Stimulated activated CD8-positive, alpha-beta memory T cell treated with anti-CD3 and anti-CD28 coated beads, Interleukin-12 subunit alpha, Interleukin-12 subunit beta, amount 100 ng/mL, for 4 hours (primary cell): ENCODE results near the gene PRR5L.

Experiments used
- DNase-seq: peaks from one replicate; pipeline ENCODE4 v3.0.0-alpha.2; 2020; ENCODE audit warnings: low read depth

Gene PRR5L, protein sequence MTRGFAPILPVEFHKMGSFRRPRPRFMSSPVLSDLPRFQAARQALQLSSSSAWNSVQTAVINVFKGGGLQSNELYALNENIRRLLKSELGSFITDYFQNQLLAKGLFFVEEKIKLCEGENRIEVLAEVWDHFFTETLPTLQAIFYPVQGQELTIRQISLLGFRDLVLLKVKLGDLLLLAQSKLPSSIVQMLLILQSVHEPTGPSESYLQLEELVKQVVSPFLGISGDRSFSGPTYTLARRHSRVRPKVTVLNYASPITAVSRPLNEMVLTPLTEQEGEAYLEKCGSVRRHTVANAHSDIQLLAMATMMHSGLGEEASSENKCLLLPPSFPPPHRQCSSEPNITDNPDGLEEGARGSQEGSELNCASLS

DNA sequence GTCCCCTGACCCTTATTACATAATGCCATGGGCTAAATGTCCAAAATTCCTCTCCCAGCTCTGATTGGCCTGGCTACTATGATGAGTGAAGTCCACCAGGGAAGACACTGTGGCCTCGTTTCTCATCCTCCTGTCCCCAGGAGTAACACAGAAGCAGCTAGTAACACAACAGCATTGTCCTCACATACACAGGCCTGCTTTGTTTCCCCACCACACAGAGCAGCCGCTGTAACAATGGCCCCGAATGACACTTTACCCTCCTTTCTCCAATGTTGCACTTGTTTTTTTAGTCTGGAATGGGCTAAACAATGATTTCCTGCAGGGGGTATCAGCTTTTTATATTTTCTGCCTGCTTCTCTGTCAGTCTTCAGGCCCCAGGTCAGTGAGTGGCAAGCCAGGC lies at the start of gene PRR5L:
Gene PRR5L (plus strand): TSS at position 363 of the 400 bp plus-strand sequence. CDS start 104,834 bp downstream, outside the sequence.
- no peak for DNase-seq

DNA sequence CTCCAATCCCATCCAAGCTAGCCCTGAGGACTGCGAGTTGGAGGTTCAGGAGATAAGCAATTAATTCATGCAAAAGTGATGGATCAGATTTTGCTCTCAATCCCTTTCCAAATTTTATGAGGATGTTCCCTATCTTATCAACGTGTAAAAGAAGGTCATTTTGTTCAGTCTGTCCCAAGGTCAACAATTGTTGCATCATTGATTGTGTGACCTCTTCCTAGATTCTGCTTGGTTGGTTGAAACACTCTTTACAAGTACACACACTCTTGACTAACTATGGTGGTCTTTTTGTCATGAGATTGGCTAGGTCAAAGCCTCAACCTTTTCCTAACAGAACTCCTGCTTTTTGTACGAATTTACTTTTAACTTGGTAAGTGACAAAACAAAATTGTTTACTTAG lies 48.6 kb upstream of the PRR5L start:
- no peak for DNase-seq

DNA sequence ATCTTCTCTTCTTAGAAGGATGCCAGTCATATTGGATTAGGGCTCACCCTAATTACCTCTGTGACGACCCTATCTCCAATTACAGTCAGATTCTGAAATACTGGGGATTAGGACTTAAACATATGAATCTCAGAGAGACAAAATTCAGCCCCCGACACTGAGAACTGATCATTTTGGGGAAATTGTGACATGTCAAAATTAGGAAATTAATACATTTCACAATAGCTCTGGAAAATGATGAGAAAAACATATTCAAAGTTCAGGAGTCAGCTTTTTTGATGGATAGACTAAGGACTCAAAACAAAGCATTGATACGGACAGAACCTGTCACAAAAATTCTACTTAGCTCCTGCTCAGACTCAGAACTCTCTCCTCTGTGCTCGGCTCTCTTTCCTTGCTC lies 47.7 kb upstream of the PRR5L start:
- no peak for DNase-seq

DNA sequence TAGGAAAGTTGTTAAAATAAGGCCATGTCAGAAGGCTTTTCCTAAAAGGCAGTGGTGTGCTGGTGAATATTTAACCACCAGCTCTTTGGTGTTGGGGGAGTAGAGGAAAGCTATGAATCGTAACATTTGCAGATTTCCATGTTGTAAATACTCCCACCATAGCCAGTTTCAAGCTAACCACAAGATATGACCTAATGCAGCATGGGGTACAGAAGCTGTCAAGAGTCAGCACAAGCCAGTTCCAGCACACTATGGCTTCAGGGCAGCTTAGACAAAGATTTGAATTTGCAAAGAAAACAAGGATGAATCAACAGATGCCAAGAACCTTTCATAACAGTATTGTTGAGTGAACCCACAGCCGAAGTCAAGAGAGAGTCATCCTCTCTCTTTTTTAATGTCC lies 46.8 kb upstream of the PRR5L start:
- DNase-seq, result no peak

DNA sequence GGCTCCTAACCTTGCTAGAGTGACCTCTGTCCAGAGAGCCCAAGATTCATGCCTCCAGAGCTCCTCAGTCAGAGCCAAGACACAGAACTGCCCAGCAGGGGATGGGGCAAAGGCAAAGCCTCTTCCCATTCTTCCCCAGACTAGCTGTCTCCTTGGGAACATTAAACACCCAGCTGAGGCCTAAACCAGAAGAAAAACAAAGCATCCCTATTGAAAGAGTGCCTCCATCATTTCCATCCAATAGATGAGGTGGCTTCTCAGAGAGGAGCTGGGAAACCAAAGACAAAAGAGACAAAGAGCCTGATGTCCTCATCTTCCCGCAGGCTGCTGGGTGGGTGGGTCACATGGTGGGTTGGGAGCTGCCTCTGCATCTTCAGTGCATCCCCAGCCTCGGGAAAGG lies 44.3 kb upstream of the PRR5L start:
- no peak for DNase-seq

DNA sequence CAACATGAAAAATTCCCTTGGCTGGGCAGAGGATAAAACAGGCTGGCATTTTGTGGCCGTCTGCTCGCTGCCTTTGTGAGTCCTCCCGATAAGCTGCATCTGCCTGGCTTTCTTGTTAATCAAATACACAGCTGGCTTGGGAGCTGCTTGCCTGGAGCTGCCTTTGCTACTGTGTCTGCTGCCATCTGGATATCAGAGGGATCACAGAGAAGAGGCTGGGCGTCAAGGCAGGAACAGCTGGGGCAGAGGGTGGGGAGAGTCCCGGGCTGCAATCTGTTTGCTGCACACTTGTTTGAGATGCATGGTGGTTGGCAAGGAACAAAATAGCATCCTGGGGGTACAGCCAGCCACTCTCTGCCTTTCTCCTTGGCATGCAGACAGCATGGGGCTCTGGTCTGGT lies 42.9 kb upstream of the PRR5L start:
- no peak for DNase-seq

DNA sequence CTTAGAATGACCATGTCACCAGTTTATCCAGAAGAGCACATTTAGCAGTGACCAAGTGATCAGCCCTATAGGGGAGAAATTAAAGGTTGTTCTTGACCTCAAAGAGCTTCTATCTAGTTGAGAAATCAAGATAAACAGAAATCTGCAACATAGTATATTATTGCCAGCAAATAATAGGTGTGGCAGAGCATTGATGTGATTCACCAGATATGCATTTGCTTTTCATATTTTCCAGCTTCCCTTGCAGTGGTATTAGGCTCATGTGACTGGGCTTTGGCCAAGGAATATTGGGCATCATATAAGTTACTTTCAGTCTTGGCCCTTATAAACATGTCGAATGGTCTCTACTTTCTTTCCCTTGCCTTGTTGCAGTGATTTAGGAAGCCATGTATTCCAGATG lies 41.4 kb upstream of the PRR5L start:
- DNase-seq, result no peak

DNA sequence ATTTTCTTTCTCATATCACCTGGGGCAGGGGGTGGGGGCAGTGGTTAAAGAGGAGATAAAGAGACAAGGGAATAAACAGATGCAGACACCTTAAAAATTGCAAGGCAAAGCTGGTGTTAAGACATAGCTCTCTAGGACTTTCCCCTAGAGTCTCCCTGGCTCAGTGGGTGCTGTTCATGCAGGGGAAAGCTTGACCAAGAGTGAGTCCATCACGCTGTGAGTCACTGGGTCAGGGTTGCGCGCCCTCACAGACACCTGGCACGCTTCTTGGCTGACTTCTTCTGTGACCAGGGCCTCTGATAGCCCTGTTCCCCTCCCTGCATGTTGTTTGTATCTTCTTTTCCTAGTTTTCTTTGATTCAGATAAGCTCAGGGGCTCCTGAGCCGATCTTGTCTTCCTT lies 38.7 kb upstream of the PRR5L start:
- no peak for DNase-seq

DNA sequence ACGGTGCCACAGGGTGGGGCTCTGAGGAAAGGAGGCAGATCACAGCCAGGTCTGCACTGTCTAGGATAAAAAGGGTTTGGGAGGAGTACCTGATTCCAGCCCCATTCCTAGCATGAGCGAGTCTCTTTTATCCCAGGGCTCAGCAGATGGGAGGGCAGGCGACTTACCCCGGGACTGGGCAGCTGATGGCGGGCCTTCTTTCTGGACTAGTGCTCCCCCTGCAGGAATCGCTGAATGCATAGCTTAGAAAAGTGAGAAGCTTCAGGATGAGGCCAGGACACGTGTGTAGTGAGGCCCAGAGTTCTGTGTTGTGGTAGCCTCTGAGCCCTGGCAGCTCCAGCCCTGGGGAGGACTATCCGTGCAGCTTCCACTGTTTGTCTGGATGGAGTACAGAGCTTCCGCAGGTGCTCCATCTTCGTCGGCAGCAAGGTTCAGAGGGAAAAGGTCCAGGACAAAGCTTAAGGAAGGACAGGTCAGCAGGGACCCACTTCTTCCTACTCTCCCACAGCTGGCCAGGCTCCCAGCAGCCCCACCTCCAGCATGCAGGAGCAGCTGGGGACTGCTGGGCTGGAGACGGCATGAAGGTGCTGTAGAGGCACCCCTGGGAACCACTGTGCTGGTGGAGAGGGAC lies 37.2 kb upstream of the PRR5L start:
- DNase-seq, result no peak

DNA sequence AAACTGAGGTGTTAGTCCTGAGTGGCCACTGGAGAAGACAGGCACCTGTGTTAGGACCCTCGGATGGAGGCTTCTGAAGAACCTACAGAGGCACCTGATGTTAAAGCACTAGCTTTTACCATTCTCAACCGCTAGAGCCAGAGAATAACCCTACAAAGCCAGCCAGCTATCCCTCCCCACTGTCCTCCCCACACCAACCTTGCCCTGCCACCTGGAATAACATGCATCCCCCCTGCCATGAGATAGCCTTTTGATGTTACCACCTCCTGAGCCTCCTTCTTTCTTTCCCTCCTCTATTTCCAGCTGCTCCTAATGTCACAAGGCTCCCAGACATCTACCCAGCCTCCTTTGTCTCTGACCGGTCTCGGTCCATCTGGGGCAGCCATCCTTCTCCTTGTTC lies 35.0 kb upstream of the PRR5L start:
- no peak for DNase-seq

DNA sequence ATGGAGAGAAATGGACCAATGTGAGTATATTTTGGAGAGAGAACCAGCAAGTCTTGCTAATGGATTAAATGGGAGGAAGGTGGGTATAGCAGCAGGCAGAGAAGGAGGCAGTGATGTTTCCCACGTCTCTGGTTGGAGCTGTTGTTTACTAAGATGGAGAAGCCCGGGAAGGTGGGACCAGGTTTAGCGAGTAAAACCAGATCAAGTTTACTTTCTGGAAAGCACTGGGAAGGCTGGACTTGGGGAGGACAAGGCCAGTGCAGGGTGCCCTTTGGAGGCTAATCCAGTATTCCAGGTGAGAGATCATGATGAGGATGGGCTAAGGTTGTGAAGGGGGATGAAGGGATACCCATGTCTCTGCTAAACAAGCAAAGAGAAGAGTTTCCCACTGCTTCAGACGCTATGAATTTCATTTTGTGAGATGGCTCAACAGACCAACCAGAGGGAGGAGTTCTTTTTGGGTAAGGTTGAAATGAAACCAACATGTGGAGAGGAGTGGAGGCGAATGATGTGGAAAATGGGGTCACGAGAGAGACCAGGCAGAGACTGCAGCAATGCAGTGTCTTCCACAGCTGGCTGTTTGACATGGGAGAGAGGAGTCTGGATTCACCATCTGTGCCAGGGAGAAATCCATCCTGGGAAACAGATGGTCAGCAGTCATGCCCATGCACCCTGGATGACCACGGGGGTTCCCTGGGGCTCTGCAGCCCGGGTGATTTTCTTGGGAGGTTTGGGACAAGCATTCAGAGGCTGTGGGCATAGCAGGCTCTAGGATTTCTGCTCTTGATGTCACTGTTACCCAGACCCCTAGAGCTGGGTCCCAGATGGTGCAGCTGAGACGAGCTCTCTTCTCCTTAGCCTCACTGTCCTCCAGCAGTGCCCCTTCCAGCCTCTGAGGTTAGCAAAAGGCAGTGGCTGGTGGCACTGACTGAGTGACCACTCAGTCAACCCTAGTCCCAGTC lies 31.8 kb upstream of the PRR5L start:
- DNase-seq, result no peak

DNA sequence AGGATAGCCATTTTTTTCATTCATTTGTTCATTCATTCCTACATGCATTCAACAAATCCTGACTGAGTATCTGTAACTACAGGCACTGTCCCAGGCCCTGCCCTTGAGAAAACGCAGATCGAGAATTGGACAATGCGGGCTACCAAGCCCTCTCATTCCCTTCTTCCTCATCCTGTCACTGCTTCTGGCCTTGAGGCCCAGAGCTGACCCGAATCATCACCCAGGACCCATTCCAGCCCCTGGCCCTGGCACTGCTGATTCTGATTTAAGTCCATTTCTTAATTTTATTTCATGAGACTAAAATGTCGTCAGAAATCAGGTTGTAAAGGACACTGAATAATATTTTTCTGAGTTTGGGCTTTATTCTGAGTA lies 31.1 kb upstream of the PRR5L start:
- no peak for DNase-seq

DNA sequence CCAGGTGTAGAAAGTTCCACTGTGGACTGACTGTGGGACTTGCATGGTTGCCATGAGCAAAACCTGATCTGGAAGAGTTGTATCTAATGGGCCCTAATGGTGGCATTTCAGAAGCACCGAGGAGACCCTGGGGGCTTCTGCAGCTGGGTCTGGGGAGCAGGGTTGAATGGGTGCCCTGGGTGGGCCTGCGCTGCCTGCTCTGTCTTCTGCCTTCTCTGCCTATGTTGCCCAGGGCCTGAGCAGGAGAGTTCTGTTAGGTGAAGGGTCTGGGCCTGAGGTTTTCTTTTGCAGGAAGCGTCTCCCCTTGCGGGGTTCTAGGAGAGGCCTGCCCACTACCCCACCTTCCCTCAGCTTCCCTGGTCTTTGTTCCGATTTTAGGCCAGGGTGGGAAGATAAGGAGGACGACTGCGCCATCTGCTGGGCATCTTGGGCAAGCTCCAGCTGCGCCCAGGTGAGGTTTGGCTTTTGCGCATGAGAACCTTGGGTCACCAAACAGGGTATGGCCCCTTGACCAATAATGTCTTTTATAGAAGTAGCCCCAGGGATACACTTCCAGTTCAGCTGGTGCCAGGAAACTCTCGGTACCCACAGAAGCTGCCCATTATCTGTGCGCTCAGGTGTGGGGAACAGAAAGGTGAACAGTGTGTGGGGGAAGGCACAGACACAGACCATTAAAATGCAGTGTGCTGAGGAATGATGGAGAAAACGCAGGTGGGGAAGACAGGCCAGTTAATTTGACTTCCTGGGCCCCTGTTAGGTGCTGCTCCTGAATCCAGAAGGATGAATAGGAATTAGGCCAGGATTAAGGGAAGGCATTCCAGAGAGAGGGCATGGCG lies 30.1 kb upstream of the PRR5L start:
- peak; percentile 14 for DNase-seq

DNA sequence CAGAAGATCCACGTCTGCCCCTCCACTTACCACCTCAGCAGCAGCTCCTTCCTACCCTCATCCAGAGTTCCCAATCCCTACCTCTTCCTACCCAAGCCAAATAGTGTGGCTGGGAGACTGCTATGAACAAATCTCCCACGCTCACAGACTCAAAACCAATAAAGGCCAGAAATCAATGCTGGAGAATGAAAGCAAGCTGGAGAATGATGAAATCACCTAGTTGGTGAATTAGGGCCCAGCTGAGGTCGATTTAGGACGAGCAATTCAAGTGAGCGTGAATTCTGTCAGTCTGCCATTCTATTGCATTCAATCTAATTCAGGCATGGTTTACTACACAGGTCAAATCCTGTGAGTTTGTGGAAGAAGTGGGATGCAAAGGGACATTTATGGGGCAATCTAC lies 29.3 kb upstream of the PRR5L start:
- no peak for DNase-seq

DNA sequence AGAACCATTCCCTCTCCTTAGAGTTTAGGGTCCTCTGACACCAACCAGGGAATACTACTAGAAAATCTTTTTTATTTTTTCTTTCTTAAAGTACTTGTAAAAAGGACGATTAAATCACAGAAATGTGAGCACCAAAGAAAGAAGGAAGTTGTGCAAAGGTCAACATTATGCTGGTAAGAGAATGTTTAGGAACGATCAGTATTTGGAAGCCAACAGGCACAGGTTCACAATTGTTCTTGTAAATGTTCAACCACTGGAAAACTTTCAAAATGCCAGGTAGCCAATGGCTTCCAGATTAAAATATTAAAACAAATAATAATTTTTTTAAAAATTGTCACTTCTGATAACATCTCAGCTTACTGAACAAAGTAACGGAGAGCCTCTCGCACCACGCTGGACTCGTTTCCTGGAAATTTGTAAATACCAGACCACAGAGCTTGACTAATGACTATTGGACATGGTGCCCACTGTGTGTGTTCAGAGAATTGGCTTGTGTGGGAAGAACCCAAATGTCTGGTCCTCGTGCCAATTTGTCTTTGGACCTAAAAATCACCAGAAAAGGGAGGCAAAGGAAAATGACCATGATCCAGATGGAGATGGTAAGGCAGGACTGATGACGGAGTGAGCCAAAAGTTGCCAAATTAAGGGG lies 27.6 kb upstream of the PRR5L start:
- DNase-seq, result no peak

DNA sequence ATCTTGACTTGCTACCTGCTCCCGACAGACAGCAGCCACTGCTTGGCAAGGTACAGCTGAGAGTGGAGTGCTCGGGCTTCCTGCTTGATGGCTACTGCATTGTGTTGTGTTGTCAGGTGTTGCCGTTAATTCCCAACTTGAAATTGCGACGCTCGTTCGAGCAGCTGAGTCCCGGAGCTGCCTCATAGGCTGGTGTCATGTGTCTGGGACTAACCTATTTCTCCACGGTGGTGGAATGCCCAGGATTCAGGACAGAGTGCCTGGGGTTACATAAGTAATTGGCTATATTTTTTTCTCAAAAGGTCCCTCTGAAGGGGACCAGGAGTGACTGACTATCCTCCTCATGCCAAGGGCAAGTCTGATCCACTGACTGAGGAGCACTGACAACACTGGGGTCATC lies 25.4 kb upstream of the PRR5L start:
- no peak for DNase-seq

DNA sequence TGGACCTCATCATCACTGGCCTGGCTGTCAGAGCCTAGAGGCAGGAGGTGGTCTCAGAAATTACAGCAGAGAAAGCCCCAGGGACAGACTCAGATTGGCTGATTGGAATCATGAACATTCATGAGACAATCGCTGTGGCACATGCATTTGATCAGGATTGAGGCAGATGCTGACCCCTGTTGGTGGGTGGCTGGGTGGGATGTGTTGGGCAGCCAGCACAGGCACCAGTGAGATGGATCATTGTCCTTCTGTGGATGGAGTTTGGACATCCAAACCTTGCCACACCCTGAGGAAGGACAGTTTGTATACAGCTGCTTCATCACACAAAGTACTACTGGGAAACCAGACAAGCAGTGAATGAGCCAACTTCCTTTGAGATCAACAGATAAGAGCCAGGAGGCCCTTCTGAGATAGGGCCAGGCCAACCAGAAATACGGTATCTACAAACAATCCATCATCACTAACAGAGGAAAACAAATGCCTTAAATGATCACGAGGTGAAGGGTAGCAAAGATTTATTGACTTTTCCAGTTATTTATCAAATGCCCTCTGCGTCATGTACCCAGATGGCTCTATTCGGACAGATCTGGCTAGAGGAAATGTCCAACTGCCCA lies 24.2 kb upstream of the PRR5L start:
- DNase-seq, result no peak

DNA sequence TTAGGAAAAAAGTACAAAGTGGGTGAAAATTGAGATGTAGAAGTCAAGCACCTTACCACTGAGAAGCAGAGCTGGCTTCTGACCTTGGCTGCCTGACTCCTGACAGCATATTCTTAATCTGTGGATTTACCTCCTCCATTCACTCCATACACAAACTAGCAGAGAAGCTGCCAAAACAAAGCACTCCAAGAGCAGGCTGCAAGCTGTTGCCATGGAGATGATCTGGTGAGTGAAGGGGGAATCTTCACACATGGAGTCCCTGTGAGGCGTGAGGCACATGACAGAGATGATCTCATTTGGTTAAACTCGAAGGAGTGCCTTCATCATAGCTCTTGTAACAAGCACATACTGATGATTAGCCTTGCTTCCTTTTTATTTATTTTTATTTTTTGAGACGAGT lies 23.0 kb upstream of the PRR5L start:
- DNase-seq, result no peak

DNA sequence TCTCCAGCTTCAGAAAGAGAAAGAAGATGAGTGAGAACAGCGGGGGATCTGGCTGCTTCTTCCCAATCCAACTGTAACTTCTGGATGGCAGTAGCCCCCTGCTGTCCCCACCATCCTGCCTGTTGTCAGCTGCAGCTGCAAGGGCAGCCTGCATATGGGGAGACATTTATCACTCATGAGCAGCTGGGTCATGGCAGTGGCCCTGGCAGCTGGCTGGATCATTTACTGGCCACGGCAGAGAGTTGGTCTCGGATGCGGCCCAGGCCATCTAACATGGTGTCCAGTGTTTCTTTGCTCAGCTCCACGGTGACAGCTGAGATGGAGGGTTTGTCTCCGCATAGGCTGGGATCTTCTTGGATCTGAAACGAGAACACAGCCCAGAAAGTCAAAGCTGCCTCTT lies 21.7 kb upstream of the PRR5L start:
- DNase-seq, result no peak

DNA sequence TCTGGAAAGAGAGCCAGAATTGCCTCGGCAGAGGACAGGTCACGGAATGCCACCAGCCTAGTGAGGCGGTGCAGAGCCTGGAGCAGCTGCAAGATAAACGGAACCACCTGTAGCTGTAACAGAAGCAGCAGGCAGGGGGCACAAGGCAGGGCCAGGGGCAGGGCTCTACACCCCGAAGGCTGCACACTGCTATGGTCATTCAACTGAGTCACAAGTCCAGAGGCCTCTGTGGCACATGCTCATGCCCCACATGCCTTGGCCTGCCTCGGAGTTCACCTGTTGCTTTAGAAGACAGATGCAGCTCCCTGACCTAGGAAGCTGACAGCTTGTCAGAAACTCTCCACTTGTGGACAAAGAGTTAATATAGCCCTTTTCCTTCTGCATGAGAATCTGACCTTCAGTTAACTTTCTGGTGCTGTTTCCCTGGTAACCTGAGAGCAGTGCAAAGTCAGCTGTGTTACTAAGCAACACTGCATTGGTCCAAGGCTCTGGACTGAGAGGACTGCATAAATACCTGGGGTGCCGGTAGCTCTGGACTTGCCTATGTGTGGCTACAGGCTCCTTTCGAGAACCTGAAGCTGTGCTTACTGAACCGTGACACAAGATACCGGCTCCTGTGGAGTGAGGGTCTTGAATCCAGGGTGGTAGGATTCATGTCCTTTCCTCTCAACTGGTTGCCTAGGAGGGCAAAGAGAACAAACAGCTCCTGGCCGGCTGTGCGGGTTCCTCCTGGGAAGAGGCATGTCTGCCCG lies 17.4 kb upstream of the PRR5L start:
- DNase-seq, result no peak
